Measurements from ENCODE around the gene SLC12A6. TPM values are rescaled to one million over a fixed set of nuclear protein-coding genes. Genes with fewer than 3 reads are reported as not detected.
A peak's percentile ranks its signal among the peaks of the same experiment; 100 is the strongest.

The SLC12A6 gene
- total RNA-seq, 2 donors from 2014 or later = 13.8 to 18.8 TPM

GRCh38 chr15:34323217-34323616, 14.4 kb downstream of the SLC12A6 start:
- H3K36me3 ChIP-seq = no peaks in the 10 kb centered on the region
- TF ChIP-seq CTCF (IDR thresholded peaks at IDR 0.05) = no peak
- H3K9ac ChIP-seq (ENCODE audit: low read depth in 2 of 2, low read length in 2 of 2) = no peak overlapping the region
- intact Hi-C loops (cut with DNase I) = no loop called here
- H3K4me1 ChIP-seq = no peaks in the 10 kb centered on the region
- no peaks in the 10 kb centered on the region for H3K9me3 ChIP-seq
- H3K27me3 ChIP-seq = no peaks in the 10 kb centered on the region
- no peak overlapping the region for H3K4me3 ChIP-seq
- DNase-seq = no peak
- H3K27ac ChIP-seq = no peak overlapping the region

GRCh38 chr15:34318277-34319079, 19.1 kb downstream of the SLC12A6 start:
- Histone ChIP-seq H3K4me3 (peak overlapping the region; percentile 43), H3K27ac (peak overlapping the region; percentile 79), H3K36me3 (no peaks in the 10 kb centered on the region), H3K9ac (ENCODE audit: low read depth in 2 of 2, low read length in 2 of 2) (peak overlapping the region; percentile 28 to 80), H3K4me1 (no peaks in the 10 kb centered on the region), H3K27me3 (no peaks in the 10 kb centered on the region), H3K9me3 (no peaks in the 10 kb centered on the region)
- peak; percentile 87 for DNase-seq
- no peak for TF ChIP-seq CTCF (IDR thresholded peaks at IDR 0.05)
- intact Hi-C loops (cut with DNase I) = no loop called here

- Histone ChIP-seq H3K9me3 (no peaks in the 10 kb centered on the region), H3K4me1 (no peaks in the 10 kb centered on the region)
These were observed 22.8 kb downstream of the SLC12A6 start for GRCh38 chr15:34314491-34315490.

GRCh38 chr15:34311563-34311962, 26.0 kb downstream of the SLC12A6 start:
- no peaks in the 10 kb centered on the region for H3K36me3 ChIP-seq
- no peaks in the 10 kb centered on the region for H3K9me3 ChIP-seq
- H3K4me1 ChIP-seq = no peaks in the 10 kb centered on the region
- H3K27me3 ChIP-seq = no peaks in the 10 kb centered on the region
- TF ChIP-seq CTCF (IDR thresholded peaks at IDR 0.05) = no peak
- H3K27ac ChIP-seq = no peak overlapping the region
- no peak for DNase-seq
- H3K9ac ChIP-seq (ENCODE audit: low read depth in 2 of 2, low read length in 2 of 2) = no peak overlapping the region
- no peak overlapping the region for H3K4me3 ChIP-seq
- intact Hi-C loops (cut with DNase I) = no loop called here

More at GRCh38 chr15:34314491-34315490, 22.8 kb downstream of the SLC12A6 start:
- no peaks in the 10 kb centered on the region for H3K36me3 ChIP-seq
- H3K4me3 ChIP-seq = no peak overlapping the region
- intact Hi-C loops (cut with DNase I) = no loop called here
- no peak overlapping the region for H3K27ac ChIP-seq
- H3K27me3 ChIP-seq = no peaks in the 10 kb centered on the region
- no peak for DNase-seq
- no peak for TF ChIP-seq CTCF (IDR thresholded peaks at IDR 0.05)
- H3K9ac ChIP-seq (ENCODE audit: low read depth in 2 of 2, low read length in 2 of 2) = no peak overlapping the region

- Histone ChIP-seq H3K27ac (no peak overlapping the region), H3K27me3 (no peaks in the 10 kb centered on the region), H3K4me1 (no peaks in the 10 kb centered on the region), H3K4me3 (no peak overlapping the region), H3K9me3 (no peaks in the 10 kb centered on the region), H3K36me3 (no peaks in the 10 kb centered on the region), H3K9ac (ENCODE audit: low read depth in 2 of 2, low read length in 2 of 2) (no peak overlapping the region)
- DNase-seq = no peak
- intact Hi-C loops (cut with DNase I) = no loop called here
- no peak for TF ChIP-seq CTCF (IDR thresholded peaks at IDR 0.05)
These were observed 33.0 kb downstream of the SLC12A6 start for GRCh38 chr15:34304613-34305012.

All from colonic mucosa (tissue), 4 donors.